Left ventricle myocardium inferior (tissue), 1 donor: Measurements from ENCODE around the gene HTR3A. TPM values are rescaled to one million over a fixed set of nuclear protein-coding genes. Genes with fewer than 3 reads are reported as not detected.

Experiments
- DNase-seq: peaks from one replicate; pipeline ENCODE4 v3.0.0-alpha.2; 2020
- H3K27ac ChIP-seq: fragments of 200-600 bp; replicated peaks from 2 replicates; pipeline ENCODE4 v1.8.0; 2021
- H3K27me3 ChIP-seq: fragments of 200-600 bp; 2 replicates; pipeline ENCODE4 v1.8.0; 2021; ENCODE audit warnings: low read depth
- H3K36me3 ChIP-seq: fragments of 200-600 bp; 2 replicates; pipeline ENCODE4 v1.8.0; 2021
- H3K4me1 ChIP-seq: fragments of 200-600 bp; 2 replicates; pipeline ENCODE4 v1.8.0; 2021
- H3K4me3 ChIP-seq: fragments of 200-600 bp; 2 replicates; pipeline ENCODE4 v1.8.0; 2021; ENCODE audit warnings: mild to moderate bottlenecking, moderate library complexity
- H3K9me3 ChIP-seq: fragments of 200-600 bp; replicated peaks from 2 replicates; pipeline ENCODE4 v1.8.0; 2021
- intact Hi-C: fragments of 100-400 bp; cut with micrococcal nuclease; formaldehyde crosslinking; loops from one replicate; pipeline ENCODE4 v1.11.0; 2022
- total RNA-seq: library from RNA; stranded (reverse); fragmentation: NEBNext Ultra II Directional; extraction: Animal tissue kit (Norgen Biotek cat#: 25700); gene quantifications from one replicate; pipeline ENCODE4 v1.2.1, GENCODE V29; 2021
- TF ChIP-seq, protein P1 (sequence below): fragments of 200-600 bp; IDR thresholded peaks from 2 replicates; pipeline ENCODE4 v1.8.0; 2021; ENCODE audit warnings: antibody characterized with exemption, mild to moderate bottlenecking, borderline replicate concordance
- donor health status: DM: no; HTN: yes; CAD: no; lungs with severe emphysema.

Gene HTR3A
- total RNA-seq, 1 donor from 2014 or later, result not detected

DNA sequence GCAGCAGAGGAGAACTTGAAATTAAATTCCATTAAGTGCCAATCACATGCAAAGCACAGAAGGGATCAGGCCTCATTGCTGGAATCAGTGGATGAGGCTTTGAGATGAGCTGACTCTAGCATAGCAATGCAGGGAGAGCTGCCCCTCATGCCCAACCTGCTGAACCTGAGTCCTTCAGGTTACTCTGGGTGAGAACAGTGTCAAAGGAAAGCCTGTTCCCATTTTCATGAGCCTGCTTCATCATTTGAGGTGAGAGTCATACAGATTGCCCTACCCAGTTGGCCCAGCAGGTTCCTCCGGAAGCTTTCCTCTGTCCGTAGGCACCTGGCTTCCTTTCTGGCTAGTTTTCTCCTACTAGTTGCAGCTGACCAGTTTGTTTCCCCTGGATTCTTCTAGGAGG, 58.7 kb downstream of the HTR3A start:
- H3K9me3 ChIP-seq, result no peaks in the 10 kb centered on the region
- intact Hi-C loops, result no loop called here
- H3K4me3 ChIP-seq, result no peak overlapping the region
- H3K36me3 ChIP-seq, result no peaks in the 10 kb centered on the region
- TF ChIP-seq, protein P1, sequence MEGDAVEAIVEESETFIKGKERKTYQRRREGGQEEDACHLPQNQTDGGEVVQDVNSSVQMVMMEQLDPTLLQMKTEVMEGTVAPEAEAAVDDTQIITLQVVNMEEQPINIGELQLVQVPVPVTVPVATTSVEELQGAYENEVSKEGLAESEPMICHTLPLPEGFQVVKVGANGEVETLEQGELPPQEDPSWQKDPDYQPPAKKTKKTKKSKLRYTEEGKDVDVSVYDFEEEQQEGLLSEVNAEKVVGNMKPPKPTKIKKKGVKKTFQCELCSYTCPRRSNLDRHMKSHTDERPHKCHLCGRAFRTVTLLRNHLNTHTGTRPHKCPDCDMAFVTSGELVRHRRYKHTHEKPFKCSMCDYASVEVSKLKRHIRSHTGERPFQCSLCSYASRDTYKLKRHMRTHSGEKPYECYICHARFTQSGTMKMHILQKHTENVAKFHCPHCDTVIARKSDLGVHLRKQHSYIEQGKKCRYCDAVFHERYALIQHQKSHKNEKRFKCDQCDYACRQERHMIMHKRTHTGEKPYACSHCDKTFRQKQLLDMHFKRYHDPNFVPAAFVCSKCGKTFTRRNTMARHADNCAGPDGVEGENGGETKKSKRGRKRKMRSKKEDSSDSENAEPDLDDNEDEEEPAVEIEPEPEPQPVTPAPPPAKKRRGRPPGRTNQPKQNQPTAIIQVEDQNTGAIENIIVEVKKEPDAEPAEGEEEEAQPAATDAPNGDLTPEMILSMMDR, result no peak
- DNase-seq, result no peak
- peaks cover 20% of the 10 kb centered on the region for H3K4me1 ChIP-seq
- no peak overlapping the region for H3K27ac ChIP-seq
- H3K27me3 ChIP-seq, result no peaks in the 10 kb centered on the region

DNA sequence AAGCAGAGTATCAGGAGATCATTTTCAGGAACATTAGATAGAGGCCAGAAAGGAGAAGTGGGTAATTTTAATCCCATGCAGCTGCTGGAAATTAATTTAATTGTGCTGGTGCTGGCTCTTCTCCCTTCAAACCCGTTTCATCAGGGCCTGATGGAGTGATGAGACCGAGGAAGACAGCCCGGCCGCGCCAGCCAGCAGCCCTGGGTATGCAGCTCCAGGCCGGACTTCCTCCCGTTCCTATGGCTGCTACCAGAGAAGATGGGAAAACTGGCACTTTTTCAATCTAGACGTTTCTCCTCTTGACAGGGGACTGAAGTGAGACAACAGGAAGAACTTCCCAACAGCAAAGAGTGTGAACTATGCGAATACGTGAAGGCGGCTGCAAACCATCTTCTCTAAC, 60.0 kb downstream of the HTR3A start:
- intact Hi-C loops, result no loop called here
- TF ChIP-seq, protein P1, result no peak
- DNase-seq, result no peak
- H3K4me3 ChIP-seq, result no peak overlapping the region
- no peak overlapping the region for H3K27ac ChIP-seq
- no peaks in the 10 kb centered on the region for H3K27me3 ChIP-seq
- H3K9me3 ChIP-seq, result no peaks in the 10 kb centered on the region
- no peaks in the 10 kb centered on the region for H3K36me3 ChIP-seq
- H3K4me1 ChIP-seq, result peaks cover 20% of the 10 kb centered on the region

DNA sequence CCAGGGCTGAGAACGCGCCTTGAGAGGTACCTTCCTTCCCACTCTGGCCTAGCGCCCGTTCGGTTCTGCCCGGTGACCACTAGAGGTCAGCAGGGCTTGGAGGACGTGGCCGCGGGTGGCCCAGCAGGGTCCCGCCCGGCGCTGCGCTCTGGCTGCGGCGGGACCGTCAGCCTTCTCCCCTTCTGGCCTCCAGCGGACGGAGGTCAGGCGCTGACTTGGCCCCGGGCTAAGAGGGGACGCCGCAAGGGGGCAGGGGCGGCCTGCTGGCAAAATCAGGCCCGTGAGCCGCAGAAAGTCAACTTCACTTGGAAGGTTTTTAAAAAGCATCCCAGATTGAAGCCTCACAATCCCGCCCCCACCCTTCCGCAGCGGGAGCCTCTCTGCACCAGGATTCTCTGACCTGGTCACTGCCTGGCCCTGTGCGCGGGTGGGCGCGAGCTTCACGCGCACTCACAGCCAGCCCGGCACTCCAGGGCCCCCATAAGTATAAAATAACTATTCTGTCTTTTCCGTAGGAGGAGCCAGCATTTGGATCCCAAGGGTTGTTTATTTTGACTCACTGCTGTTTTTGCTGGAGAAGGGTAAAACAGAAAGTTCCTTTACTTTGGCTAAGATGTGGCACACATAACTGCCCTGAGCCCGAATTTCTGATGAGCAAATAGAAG, 61.4 kb downstream of the HTR3A start:
- TF ChIP-seq, protein P1, result peak; percentile 95
- Histone ChIP-seq H3K4me3 (peak overlapping the region; percentile 61), H3K27me3 (no peaks in the 10 kb centered on the region), H3K27ac (peak overlapping the region; percentile 82), H3K9me3 (no peaks in the 10 kb centered on the region), H3K4me1 (peaks cover 29% of the 10 kb centered on the region), H3K36me3 (no peaks in the 10 kb centered on the region)
- intact Hi-C loops, result no loop called here
- DNase-seq, result peak; percentile 88

DNA sequence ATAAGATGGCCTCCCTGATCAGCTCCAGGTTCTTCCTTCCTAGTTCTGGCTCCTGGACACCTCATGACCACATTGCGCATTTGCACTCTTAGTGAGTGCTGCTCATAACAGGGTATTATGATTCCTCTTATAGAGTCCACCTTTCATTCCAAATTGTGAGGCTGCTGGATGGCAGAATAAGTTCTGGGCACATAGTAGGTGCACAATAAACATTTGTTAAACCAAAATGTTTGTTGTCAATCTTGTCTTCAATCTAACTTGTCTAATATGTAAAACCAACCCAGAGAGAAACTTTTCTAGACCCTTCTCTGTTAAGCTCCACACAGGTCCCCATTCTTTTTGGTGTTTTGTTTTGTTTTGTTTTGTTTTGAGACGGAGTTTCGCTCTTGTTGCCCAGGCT, 62.0 kb downstream of the HTR3A start:
- Histone ChIP-seq H3K36me3 (no peaks in the 10 kb centered on the region), H3K4me1 (peaks cover 30% of the 10 kb centered on the region), H3K27me3 (no peaks in the 10 kb centered on the region), H3K27ac (peak overlapping the region; percentile 82), H3K4me3 (peak overlapping the region; percentile 61), H3K9me3 (no peaks in the 10 kb centered on the region)
- DNase-seq, result no peak
- intact Hi-C loops, result no loop called here
- TF ChIP-seq, protein P1, result no peak

DNA sequence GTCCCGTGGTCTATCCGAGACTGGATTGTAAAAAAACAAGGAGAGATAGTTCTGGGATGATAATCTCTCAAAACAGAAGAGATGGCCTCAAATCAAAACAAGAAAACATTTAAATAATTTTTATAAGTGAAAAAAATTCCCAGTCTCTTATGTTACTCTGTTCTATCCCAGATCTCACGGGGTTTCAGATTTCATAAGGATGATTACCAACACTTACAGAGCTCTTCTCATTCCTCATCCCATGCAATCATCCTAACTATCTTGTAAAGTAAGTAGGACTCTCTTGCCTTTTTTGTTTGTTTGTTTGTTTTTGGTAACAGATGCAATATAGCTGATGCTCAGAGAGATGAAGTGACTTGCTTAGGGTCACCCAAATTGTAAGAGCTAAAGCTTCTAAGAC, 64.6 kb downstream of the HTR3A start:
- H3K36me3 ChIP-seq, result no peaks in the 10 kb centered on the region
- DNase-seq, result no peak
- H3K4me3 ChIP-seq, result no peak overlapping the region
- peaks cover 37% of the 10 kb centered on the region for H3K4me1 ChIP-seq
- TF ChIP-seq, protein P1, result no peak
- H3K27ac ChIP-seq, result no peak overlapping the region
- intact Hi-C loops, result no loop called here
- no peaks in the 10 kb centered on the region for H3K27me3 ChIP-seq
- H3K9me3 ChIP-seq, result peaks cover 11% of the 10 kb centered on the region

Other genes starting within 250 kb of the HTR3A start
- 8.6 TPM for gene ZW10, start 201.4 kb upstream of the HTR3A start, total RNA-seq
- not detected for gene CLDN25, start 195.3 kb upstream of the HTR3A start, total RNA-seq
- gene USP28, start 99.5 kb upstream of the HTR3A start, total RNA-seq, result 113 TPM
- not detected for gene HTR3B, start 70.3 kb upstream of the HTR3A start, total RNA-seq
- gene ZBTB16, start 84.6 kb downstream of the HTR3A start, total RNA-seq, result 64.5 TPM